Panc1 (cell line): Measurements from ENCODE around the gene NSD2.

Experiments used
- POLR2AphosphoS5 ChIP-seq: IDR thresholded peaks from 2 replicates; pipeline ENCODE4 v1.6.1; 2012; ENCODE audit warnings: mild to moderate bottlenecking, low read depth, low read length, moderate library complexity
- REST ChIP-seq, 2 experiments: IDR thresholded peaks; 2 replicates each; pipeline ENCODE4 v1.6.1; 2011 to 2012; ENCODE audit warnings: low read depth in 2 of 2, control low read depth in 1 of 2, low read length in 1 of 2, mild to moderate bottlenecking in 1 of 2, moderate library complexity in 1 of 2; ENCODE audit not compliant: insufficient read depth in 1 of 2
- SIN3A ChIP-seq: IDR thresholded peaks from 2 replicates; pipeline ENCODE4 v1.6.1; 2012; ENCODE audit warnings: low read depth, mild to moderate bottlenecking, low read length, moderate library complexity, borderline replicate concordance; ENCODE audit not compliant: insufficient read depth
- TF ChIP-seq, protein P1 (sequence below): fragments of 450-650 bp; IDR thresholded peaks from 2 replicates; pipeline ENCODE4 v1.5.1; 2017; ENCODE audit warnings: mild to moderate bottlenecking

DNA sequence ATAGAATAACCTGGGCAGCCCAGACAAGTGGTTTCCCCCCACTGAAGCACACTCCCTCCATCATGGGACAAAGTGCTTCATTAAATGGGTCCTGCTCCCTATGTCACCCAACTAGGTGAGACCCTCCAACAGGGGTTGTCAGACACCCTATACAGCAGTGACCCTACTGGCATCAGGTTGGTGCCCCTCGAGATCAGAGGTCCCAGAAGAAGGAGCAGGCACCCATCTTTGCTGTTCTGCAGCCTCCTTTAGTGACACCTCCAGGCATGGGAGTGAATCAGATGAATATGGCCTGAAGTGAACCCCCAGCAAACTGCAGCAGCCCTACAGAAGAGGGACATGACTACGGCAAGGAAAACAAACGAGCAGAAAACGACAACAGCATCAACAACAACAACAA, 126.5 kb downstream of the NSD2 start:
- TF ChIP-seq REST (IDR thresholded peaks at IDR 0.05; ENCODE audit: insufficient read depth in 1 of 2, low read depth in 2 of 2, low read length in 1 of 2) = no peak
- TF ChIP-seq, protein P1, sequence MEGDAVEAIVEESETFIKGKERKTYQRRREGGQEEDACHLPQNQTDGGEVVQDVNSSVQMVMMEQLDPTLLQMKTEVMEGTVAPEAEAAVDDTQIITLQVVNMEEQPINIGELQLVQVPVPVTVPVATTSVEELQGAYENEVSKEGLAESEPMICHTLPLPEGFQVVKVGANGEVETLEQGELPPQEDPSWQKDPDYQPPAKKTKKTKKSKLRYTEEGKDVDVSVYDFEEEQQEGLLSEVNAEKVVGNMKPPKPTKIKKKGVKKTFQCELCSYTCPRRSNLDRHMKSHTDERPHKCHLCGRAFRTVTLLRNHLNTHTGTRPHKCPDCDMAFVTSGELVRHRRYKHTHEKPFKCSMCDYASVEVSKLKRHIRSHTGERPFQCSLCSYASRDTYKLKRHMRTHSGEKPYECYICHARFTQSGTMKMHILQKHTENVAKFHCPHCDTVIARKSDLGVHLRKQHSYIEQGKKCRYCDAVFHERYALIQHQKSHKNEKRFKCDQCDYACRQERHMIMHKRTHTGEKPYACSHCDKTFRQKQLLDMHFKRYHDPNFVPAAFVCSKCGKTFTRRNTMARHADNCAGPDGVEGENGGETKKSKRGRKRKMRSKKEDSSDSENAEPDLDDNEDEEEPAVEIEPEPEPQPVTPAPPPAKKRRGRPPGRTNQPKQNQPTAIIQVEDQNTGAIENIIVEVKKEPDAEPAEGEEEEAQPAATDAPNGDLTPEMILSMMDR = no peak
- TF ChIP-seq POLR2AphosphoS5 = no peak
- no peak for TF ChIP-seq SIN3A
